GM12878 (cell line): ENCODE measurements around the gene KRTAP4-6. TPM values are rescaled to one million over a fixed set of nuclear protein-coding genes. Genes with fewer than 3 reads are reported as not detected.
A peak's percentile ranks its signal among the peaks of the same experiment; 100 is the strongest.
"Not testable (repeated sequence)": the region's sequence is repeated elsewhere in the genome, so short reads cannot be mapped to it uniquely, and the experiment has no call there.

Experiments used
- ATAC-seq: fragments of 200-7000 bp; cut with Tn5 transposase; 3 replicates; pipeline ENCODE4 v1.9.1; 2020; ENCODE audit warnings: mild to moderate bottlenecking, moderate library complexity
- BruUV-seq: library from RNA; stranded (reverse); fragments of 400-500 nt; replicated peaks from 2 replicates; lab custom pipeline; 2021; lab: Mats Ljungman, UMichigan
- CTCF ChIA-PET: fragments of 300-600 bp; sonication (Branson Sonifier 250); formaldehyde crosslinking; extraction: SDS; loops from one replicate; lab custom pipeline; 2021; ENCODE audit warnings: inconsistent platforms; lab: Yijun Ruan, JAX
- POLR2A ChIA-PET: fragments of 350-600 bp; formaldehyde crosslinking; extraction: SDS; loops from one replicate; lab custom pipeline; 2021; ENCODE audit warnings: inconsistent platforms; lab: Charles Lee
- RAD21 ChIA-PET: fragments of 300-600 bp; sonication (Branson Sonifier 250); formaldehyde crosslinking; loops from one replicate; lab custom pipeline; 2023; ENCODE audit warnings: antibody characterized with exemption; ENCODE audit not compliant: unreplicated experiment; lab: Charles Lee
- SMC1A ChIA-PET: fragments of 300-600 bp; sonication (Branson Sonifier 250); formaldehyde crosslinking; loops from one replicate; lab custom pipeline; 2023; ENCODE audit not compliant: unreplicated experiment, uncharacterized antibody; lab: Charles Lee
- DNase-seq: peaks from one replicate; pipeline ENCODE4 v3.0.0-alpha.2; 2011; ENCODE audit warnings: low read depth, low spot score
- FAIRE-seq: peaks from 3 replicates; lab custom pipeline; 2011; peaks lifted over from hg19 to GRCh38; lab: Jason Lieb, UNC
- H2AFZ ChIP-seq: 2 replicates; pipeline ENCODE4 v1.6.0; 2011; ENCODE audit warnings: low read depth, low read length, control low read depth; ENCODE audit not compliant: control insufficient read depth
- H3K27ac ChIP-seq: 2 replicates; pipeline ENCODE4 v1.5.1; 2011; ENCODE audit warnings: control low read depth; ENCODE audit not compliant: control insufficient read depth, insufficient read depth
- H3K27me3 ChIP-seq, 2 experiments: replicated peaks in 1 of 2; 2 replicates each; pipeline versions ENCODE4 v1.6.0 to v1.6.1; 2011; ENCODE audit warnings: low read length in 1 of 2; ENCODE audit not compliant: control insufficient read depth in 2 of 2, insufficient read depth in 2 of 2
- H3K36me3 ChIP-seq, 2 experiments: 2 replicates each; pipeline ENCODE4 v1.5.1; 2011; ENCODE audit warnings: low read length in 1 of 2; ENCODE audit not compliant: control insufficient read depth in 2 of 2, insufficient read depth in 2 of 2
- H3K4me1 ChIP-seq: 2 replicates; pipeline ENCODE4 v1.6.1; 2011; ENCODE audit warnings: mild to moderate bottlenecking, low read length, moderate library complexity, mixed read lengths; ENCODE audit not compliant: control insufficient read depth, insufficient read depth
- H3K4me2 ChIP-seq: 2 replicates; pipeline ENCODE4 v1.6.0; 2011; ENCODE audit warnings: control low read depth; ENCODE audit not compliant: control insufficient read depth, insufficient read depth
- H3K4me3 ChIP-seq: fragments of 200-600 bp; sonication (generic); 2 replicates; pipeline ENCODE4 v1.5.1; 2016
- H3K79me2 ChIP-seq: 2 replicates; pipeline ENCODE4 v1.6.0; 2011; ENCODE audit warnings: low read length; ENCODE audit not compliant: control insufficient read depth, insufficient read depth
- H3K9ac ChIP-seq: 2 replicates; pipeline ENCODE4 v1.8.0; 2011; ENCODE audit warnings: low read length, control low read depth, mixed read lengths; ENCODE audit not compliant: control insufficient read depth, insufficient read depth
- H3K9me3 ChIP-seq: replicated peaks from 3 replicates; pipeline ENCODE4 v1.5.1; 2011; ENCODE audit warnings: mild to moderate bottlenecking, low read length; ENCODE audit not compliant: control insufficient read depth, insufficient read depth
- H4K20me1 ChIP-seq: 2 replicates; pipeline ENCODE4 v1.6.0; 2011; ENCODE audit not compliant: control insufficient read depth, insufficient read depth
- CBX5 ChIP-seq: sonication (generic); IDR thresholded peaks from 2 replicates; pipeline ENCODE4 v1.6.1; 2016; ENCODE audit warnings: low read depth, moderate library complexity, mild to moderate bottlenecking, inconsistent platforms
- EP300 ChIP-seq, 2 experiments: fragments of 150-350 bp in 1 of 2; IDR thresholded peaks; 2 replicates each; pipeline ENCODE4 v1.6.1; 2011 to 2012; ENCODE audit warnings: low read depth in 2 of 2, low read length in 2 of 2, borderline replicate concordance in 1 of 2, improper control_type of control experiment in 1 of 2, inconsistent platforms in 1 of 2; ENCODE audit not compliant: control insufficient read depth in 1 of 2
- RUNX3 ChIP-seq: IDR thresholded peaks from 2 replicates; pipeline ENCODE4 v1.6.1; 2012; ENCODE audit warnings: low read length, inconsistent platforms
- SMC3 ChIP-seq: IDR thresholded peaks from 2 replicates; pipeline ENCODE4 v1.6.1; 2011; ENCODE audit warnings: low read length, improper control_type of control experiment, borderline replicate concordance
- SPI1 ChIP-seq: IDR thresholded peaks from 2 replicates; pipeline ENCODE4 v1.6.1; 2011; ENCODE audit warnings: low read depth, mild to moderate bottlenecking, low read length, moderate library complexity, borderline replicate concordance; ENCODE audit not compliant: insufficient read depth
- STAT3 ChIP-seq: IDR thresholded peaks from 2 replicates; pipeline ENCODE4 v1.6.1; 2011; ENCODE audit warnings: low read depth, low read length, improper control_type of control experiment
- WGBS: methylation state at CpG from one replicate; pipeline ENCODE4 v1.1.6; 2016; ENCODE audit warnings: low lambda C conversion rate; ENCODE audit not compliant: insufficient replicate concordance, insufficient coverage; ENCODE audit errors: missing lambda C conversion rate; 5-methylcytosine and 5-hydroxymethylcytosine counted together
- in situ Hi-C: fragments of 300-500 bp; cut with MboI; formaldehyde crosslinking; loops from 9 replicates; pipeline ENCODE4 v1.14.3; 2018; ENCODE audit warnings: mixed read lengths
- intact Hi-C: fragments of 100-400 bp; cut with micrococcal nuclease; formaldehyde crosslinking; loops from one replicate; pipeline ENCODE4 v1.14.2; 2022; ENCODE audit not compliant: unreplicated experiment
- polyA plus RNA-seq, 11 experiments: library from polyadenylated mRNA; depleted of rRNA in 4 of 11; unstranded in 6 of 11; stranded (reverse) in 5 of 11; fragments of >200 nt; fragmentation: Nextera tagmentation in 4 of 11; fragmentation: Illumina TruSeq in 1 of 11; extraction: Ambion mirVana in 4 of 11; extraction: Trizol in 1 of 11; gene quantifications; 1 replicate in 1 of 11; 2 replicates in 10 of 11; pipeline versions ENCODE4 v1.2.1 to v1.2.3, GENCODE V29; 2011 to 2016; ENCODE audit warnings: inconsistent platforms in 2 of 11, missing spikeins in 2 of 11, low read depth in 1 of 11
- total RNA-seq, 4 experiments: library from RNA; depleted of rRNA in 3 of 4; stranded (reverse); fragments of >200 nt in 3 of 4; fragmentation: Illumina TruSeq in 1 of 4; extraction: Trizol in 1 of 4; gene quantifications; 2 replicates each; pipeline versions ENCODE4 v1.2.1 to v1.2.3, GENCODE V29; 2013 to 2021
- TF ChIP-seq, protein P1 (sequence below): fragments of 450-650 bp; IDR thresholded peaks from 2 replicates; pipeline ENCODE4 v1.6.1; 2017; ENCODE audit warnings: borderline replicate concordance

KRTAP4-6 gene
- total and polyA plus RNA-seq, 10 of the 15 experiments (the other 5 are each of a cell fraction or from before 2014, with no cell fraction given), result not detected

DNA sequence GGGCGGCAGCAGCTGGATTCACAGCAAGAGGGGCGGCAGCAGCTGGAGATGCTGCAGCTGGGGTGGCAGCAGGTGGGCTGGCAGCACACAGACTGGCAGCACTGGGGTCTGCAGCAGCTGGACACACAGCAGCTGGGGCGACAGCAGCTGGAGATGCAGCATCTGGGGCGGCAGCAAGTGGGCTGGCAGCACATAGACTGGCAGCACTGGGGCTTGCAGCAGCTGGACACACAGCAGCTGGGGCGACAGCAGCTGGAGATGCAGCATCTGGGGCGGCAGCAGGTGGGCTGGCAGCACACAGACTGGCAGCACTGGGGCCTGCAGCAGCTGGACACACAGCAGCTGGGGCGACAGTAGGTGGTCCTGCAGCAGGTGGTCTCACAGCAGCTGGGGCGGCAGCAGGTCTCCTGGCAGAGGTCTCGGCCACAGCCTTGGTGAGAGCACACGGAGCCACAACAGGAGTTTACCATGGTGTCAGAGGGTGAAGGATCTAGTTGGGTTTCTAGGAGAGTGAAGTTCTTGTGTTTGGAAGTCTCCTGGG is 22.4 kb downstream of the KRTAP4-6 start, which contains the start of gene KRTAP4-11:
Gene KRTAP4-11 (minus strand): TSS at position 528 of the 541 bp plus-strand sequence. CDS start 58 bp downstream, at position 470.
- CTCF ChIA-PET, POLR2A ChIA-PET, ATAC-seq, DNase-seq, SMC1A ChIA-PET, RAD21 ChIA-PET, H3K9me3 ChIP-seq, H3K79me2 ChIP-seq, H3K27ac ChIP-seq, H3K4me2 ChIP-seq, BruUV-seq, H3K36me3 ChIP-seq, FAIRE-seq, in situ Hi-C loops, H3K27me3 ChIP-seq, H3K9ac ChIP-seq, H3K4me1 ChIP-seq, H4K20me1 ChIP-seq, H3K4me3 ChIP-seq, H2AFZ ChIP-seq, intact Hi-C loops: not testable (repeated sequence)
- WGBS, result 12% methylated on average over 10 of the region's 10 CpGs

- FAIRE-seq, result no peak
- Histone ChIP-seq H3K27me3 (no peaks in the 10 kb centered on the region), H3K9ac (no peak overlapping the region), H3K36me3 (no peaks in the 10 kb centered on the region), H2AFZ (no peak overlapping the region), H3K9me3 (no peaks in the 10 kb centered on the region), H3K27ac (no peak overlapping the region), H3K4me2 (no peak overlapping the region), H3K79me2 (no peaks in the 10 kb centered on the region), H3K4me3 (no peak overlapping the region), H3K4me1 (no peaks in the 10 kb centered on the region), H4K20me1 (no peaks in the 10 kb centered on the region)
- WGBS, result 2% methylated on average over 5 of the region's 5 CpGs
- POLR2A ChIA-PET, result no interaction called here
- no peak for ATAC-seq
- TF ChIP-seq, protein P1, sequence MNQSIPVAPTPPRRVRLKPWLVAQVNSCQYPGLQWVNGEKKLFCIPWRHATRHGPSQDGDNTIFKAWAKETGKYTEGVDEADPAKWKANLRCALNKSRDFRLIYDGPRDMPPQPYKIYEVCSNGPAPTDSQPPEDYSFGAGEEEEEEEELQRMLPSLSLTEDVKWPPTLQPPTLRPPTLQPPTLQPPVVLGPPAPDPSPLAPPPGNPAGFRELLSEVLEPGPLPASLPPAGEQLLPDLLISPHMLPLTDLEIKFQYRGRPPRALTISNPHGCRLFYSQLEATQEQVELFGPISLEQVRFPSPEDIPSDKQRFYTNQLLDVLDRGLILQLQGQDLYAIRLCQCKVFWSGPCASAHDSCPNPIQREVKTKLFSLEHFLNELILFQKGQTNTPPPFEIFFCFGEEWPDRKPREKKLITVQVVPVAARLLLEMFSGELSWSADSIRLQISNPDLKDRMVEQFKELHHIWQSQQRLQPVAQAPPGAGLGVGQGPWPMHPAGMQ, result no peak
- no peak for TF ChIP-seq RUNX3
- TF ChIP-seq EP300 (IDR thresholded peaks at IDR 0.05; ENCODE audit: borderline replicate concordance in 1 of 2, control insufficient read depth in 1 of 2, low read depth in 2 of 2, low read length in 2 of 2), result no peak
- no peak for TF ChIP-seq SMC3
- no peak for TF ChIP-seq STAT3
- TF ChIP-seq CBX5, result no peak
- TF ChIP-seq SPI1, result 0 out of 2 replicates have a peak, but pooled peaks have one; percentile 6
- SMC1A ChIA-PET, result no interaction called here
- RAD21 ChIA-PET, result no interaction called here
- no TSS peak for BruUV-seq
- in situ Hi-C loops, result no loop called here
- intact Hi-C loops, result no loop called here
- CTCF ChIA-PET, result interaction anchor here (0.6 kb wide), 1 partner anchor 316 kb away, joined by 5 read pairs; no protein-coding TSS in a partner anchor
- DNase-seq, result no peak
Measured at GRCh38 chr17:41116297-41116696, 24.0 kb downstream of the KRTAP4-6 start.
